Osteoblast (primary cell): ENCODE measurements around the gene RANGAP1. TPM values are rescaled to one million over a fixed set of nuclear protein-coding genes. Genes with fewer than 3 reads are reported as not detected.

Experiments
- DNase-seq: peaks from one replicate; pipeline ENCODE4 v3.0.0; 2011; ENCODE audit warnings: low spot score, mixed read lengths; ENCODE audit not compliant: insufficient read length; ENCODE audit errors: missing footprints
- H2AFZ ChIP-seq: 2 replicates; pipeline ENCODE4 v1.6.0; 2011; ENCODE audit warnings: mild to moderate bottlenecking, low read length
- H3K27ac ChIP-seq: 2 replicates; pipeline ENCODE4 v1.5.1; 2011; ENCODE audit warnings: mild to moderate bottlenecking, low read depth, low read length, moderate library complexity
- H3K27me3 ChIP-seq: 2 replicates; pipeline ENCODE4 v1.6.0; 2012; ENCODE audit warnings: mild to moderate bottlenecking, control low read depth, inconsistent platforms, low read length, moderate library complexity; ENCODE audit not compliant: insufficient read depth
- H3K36me3 ChIP-seq: 2 replicates; pipeline ENCODE4 v1.5.1; 2011; ENCODE audit warnings: mild to moderate bottlenecking, low read length, control low read depth, moderate library complexity; ENCODE audit not compliant: insufficient read depth
- H3K4me1 ChIP-seq: 2 replicates; pipeline ENCODE4 v1.5.1; 2011; ENCODE audit warnings: mild to moderate bottlenecking, low read length, control low read depth, moderate library complexity; ENCODE audit not compliant: insufficient read depth
- H3K4me2 ChIP-seq: 2 replicates; pipeline ENCODE4 v1.6.0; 2011; ENCODE audit warnings: mild to moderate bottlenecking, low read length; ENCODE audit not compliant: insufficient read depth
- H3K4me3 ChIP-seq: fragments of 200-600 bp; sonication (generic); 3 replicates; pipeline ENCODE4 v1.5.1; 2012; ENCODE audit warnings: mild to moderate bottlenecking, low read length, inconsistent platforms; ENCODE audit not compliant: insufficient read depth
- H3K79me2 ChIP-seq: 2 replicates; pipeline ENCODE4 v1.6.0; 2012; ENCODE audit warnings: mild to moderate bottlenecking, low read length, control low read depth, inconsistent platforms; ENCODE audit not compliant: insufficient read depth
- H3K9me3 ChIP-seq: 2 replicates; pipeline ENCODE4 v1.5.1; 2011; ENCODE audit warnings: low read depth, low read length, control low read depth
- H4K20me1 ChIP-seq: 2 replicates; pipeline ENCODE4 v1.6.0; 2012; ENCODE audit warnings: mild to moderate bottlenecking, low read length, control low read depth; ENCODE audit not compliant: insufficient read depth
- CTCF ChIP-seq: IDR thresholded peaks from 2 replicates; pipeline ENCODE4 v1.5.1; 2011; ENCODE audit warnings: mild to moderate bottlenecking, low read depth, low read length, moderate library complexity; ENCODE audit errors: extremely low read depth
- total RNA-seq: library from RNA; depleted of rRNA; stranded (reverse); fragments of >200 nt; gene quantifications from 2 replicates; pipeline ENCODE4 v1.2.3, GENCODE V29; 2012

RANGAP1 gene
- total RNA-seq, 1 donor: 31.8 TPM

GRCh38 chr22:41289671-41290070 is 3.7 kb upstream of the RANGAP1 start:
- no peaks in the 10 kb centered on the region for H3K27me3 ChIP-seq
- TF ChIP-seq CTCF: no peak
- peak; percentile 80 for DNase-seq
- H3K4me2 ChIP-seq: no peak overlapping the region
- no peaks in the 10 kb centered on the region for H4K20me1 ChIP-seq
- H3K9me3 ChIP-seq: no peaks in the 10 kb centered on the region
- peaks cover 3% of the 10 kb centered on the region for H3K36me3 ChIP-seq
- H3K4me3 ChIP-seq: no peak overlapping the region
- peaks cover 6% of the 10 kb centered on the region for H3K79me2 ChIP-seq
- peak overlapping the region; percentile 82 for H3K27ac ChIP-seq
- H2AFZ ChIP-seq: peak overlapping the region; percentile 38
- peaks cover 45% of the 10 kb centered on the region for H3K4me1 ChIP-seq

- Histone ChIP-seq H3K79me2 (peaks cover 19% of the 10 kb centered on the region), H3K9me3 (no peaks in the 10 kb centered on the region), H3K27me3 (no peaks in the 10 kb centered on the region), H2AFZ (peak overlapping the region; percentile 75), H3K4me3 (peak overlapping the region; percentile 39), H3K4me1 (peaks cover 45% of the 10 kb centered on the region), H4K20me1 (no peaks in the 10 kb centered on the region), H3K36me3 (peaks cover 12% of the 10 kb centered on the region), H3K27ac (peak overlapping the region; percentile 85), H3K4me2 (peak overlapping the region; percentile 63)
- peak; percentile 93 for DNase-seq
- no peak for TF ChIP-seq CTCF
These were observed 2.4 kb upstream of the RANGAP1 start for GRCh38 chr22:41288245-41288946.

GRCh38 chr22:41286639-41287091 is 678 bp upstream of the RANGAP1 start:
- TF ChIP-seq CTCF: no peak
- Histone ChIP-seq H2AFZ (peak overlapping the region; percentile 77), H4K20me1 (peaks cover under 1% of the 10 kb centered on the region), H3K36me3 (peaks cover 25% of the 10 kb centered on the region), H3K9me3 (no peaks in the 10 kb centered on the region), H3K4me1 (peaks cover 45% of the 10 kb centered on the region), H3K79me2 (peaks cover 36% of the 10 kb centered on the region), H3K27me3 (no peaks in the 10 kb centered on the region), H3K27ac (peak overlapping the region; percentile 52), H3K4me2 (peak overlapping the region; percentile 96), H3K4me3 (peak overlapping the region; percentile 77)
- DNase-seq: peak; percentile 53

GRCh38 chr22:41285441-41285819 is 557 bp downstream of the RANGAP1 start:
- H3K27me3 ChIP-seq: no peaks in the 10 kb centered on the region
- peak; percentile 97 for DNase-seq
- H3K4me1 ChIP-seq: peaks cover 37% of the 10 kb centered on the region
- H2AFZ ChIP-seq: peak overlapping the region; percentile 66
- peaks cover 49% of the 10 kb centered on the region for H3K79me2 ChIP-seq
- peak overlapping the region; percentile 75 for H3K27ac ChIP-seq
- peaks cover 7% of the 10 kb centered on the region for H4K20me1 ChIP-seq
- H3K36me3 ChIP-seq: peaks cover 37% of the 10 kb centered on the region
- peak overlapping the region; percentile 79 for H3K4me2 ChIP-seq
- TF ChIP-seq CTCF: no peak
- H3K9me3 ChIP-seq: no peaks in the 10 kb centered on the region
- H3K4me3 ChIP-seq: peak overlapping the region; percentile 92
